HepG2 (cell line): ENCODE data around the gene C2orf74. TPM values are rescaled to one million over a fixed set of nuclear protein-coding genes. Genes with fewer than 3 reads are reported as not detected.

ENCODE experiments used
- CTCF ChIP-seq: sonication (generic); formaldehyde crosslinking; IDR thresholded peaks from 2 replicates; pipeline ENCODE4 v1.5.0; 2020; ENCODE audit warnings: mild to moderate bottlenecking, missing genetic modification reagents, moderate library complexity
- HNF1A ChIP-seq, 2 experiments: sonication (generic) in 1 of 2; formaldehyde crosslinking in 1 of 2; IDR thresholded peaks; 2 replicates each; pipeline versions ENCODE4 v1.4.0 to v1.6.1; 2016 to 2020; ENCODE audit warnings: borderline replicate concordance in 1 of 2, low read depth in 1 of 2, mild to moderate bottlenecking in 1 of 2, missing genetic modification reagents in 1 of 2
- JARID2 ChIP-seq: sonication (generic); formaldehyde crosslinking; IDR thresholded peaks from 2 replicates; pipeline ENCODE4 v1.8.1; 2023; ENCODE audit warnings: missing genetic modification reagents, inconsistent platforms; ENCODE audit not compliant: insufficient replicate concordance
- MNT ChIP-seq: fragments of 450-650 bp; IDR thresholded peaks from 2 replicates; pipeline ENCODE4 v1.6.1; 2016
- NFYB ChIP-seq: sonication (generic); formaldehyde crosslinking; IDR thresholded peaks from 2 replicates; pipeline ENCODE4 v1.4.0; 2020; ENCODE audit warnings: missing genetic modification reagents
- RAD21 ChIP-seq: fragments of 450-650 bp; formaldehyde crosslinking; IDR thresholded peaks from 2 replicates; pipeline ENCODE4 v1.5.0; 2020; ENCODE audit warnings: mild to moderate bottlenecking
- RCOR2 ChIP-seq: IDR thresholded peaks from 2 replicates; pipeline ENCODE4 v1.6.1; 2016; ENCODE audit warnings: missing biosample characterization, missing genetic modification reagents
- RORA ChIP-seq: sonication (generic); formaldehyde crosslinking; IDR thresholded peaks from 2 replicates; pipeline ENCODE4 v1.5.0; 2020; ENCODE audit warnings: mild to moderate bottlenecking, missing genetic modification reagents, moderate library complexity
- SAFB2 ChIP-seq: sonication (generic); formaldehyde crosslinking; IDR thresholded peaks from 2 replicates; pipeline ENCODE4 v1.5.1; 2020; ENCODE audit warnings: missing genetic modification reagents, low read depth, mild to moderate bottlenecking, borderline replicate concordance
- ZNF20 ChIP-seq: sonication (generic); formaldehyde crosslinking; IDR thresholded peaks from 2 replicates; pipeline ENCODE4 v1.4.0; 2020; ENCODE audit warnings: mild to moderate bottlenecking, moderate library complexity, missing genetic modification reagents
- ZNF362 ChIP-seq: sonication (generic); formaldehyde crosslinking; IDR thresholded peaks from 2 replicates; pipeline ENCODE4 v1.4.0; 2020; ENCODE audit warnings: missing genetic modification reagents, mild to moderate bottlenecking, borderline replicate concordance
- ZSCAN22 ChIP-seq: sonication (generic); formaldehyde crosslinking; IDR thresholded peaks from 2 replicates; pipeline ENCODE4 v1.4.0; 2020; ENCODE audit warnings: mild to moderate bottlenecking, missing genetic modification reagents
- polyA plus RNA-seq, 8 experiments: library from polyadenylated mRNA; depleted of rRNA in 3 of 8; stranded (reverse) in 7 of 8; unstranded in 1 of 8; fragments of >200 nt; fragmentation: Illumina TruSeq in 4 of 8; extraction: Trizol in 4 of 8; gene quantifications; 2 replicates each; pipeline versions ENCODE4 v1.2.1 to v1.2.3, GENCODE V29; 2011 to 2016; ENCODE audit warnings: low read depth in 4 of 8, missing spikeins in 1 of 8, mixed read lengths in 1 of 8; ENCODE audit not compliant: insufficient read depth in 1 of 8
- total RNA-seq, 5 experiments: library from RNA; depleted of rRNA; stranded (reverse); fragments of >200 nt; fragmentation: Illumina TruSeq; extraction: Trizol; gene quantifications; 2 replicates each; pipeline ENCODE4 v1.2.3, GENCODE V29; 2016; ENCODE audit warnings: low read depth in 1 of 5

Gene C2orf74
- total and polyA plus RNA-seq, 2 of the 13 experiments (the other 11 are each of a cell fraction or from before 2014, with no cell fraction given): 10.6 to 13.8 TPM

DNA sequence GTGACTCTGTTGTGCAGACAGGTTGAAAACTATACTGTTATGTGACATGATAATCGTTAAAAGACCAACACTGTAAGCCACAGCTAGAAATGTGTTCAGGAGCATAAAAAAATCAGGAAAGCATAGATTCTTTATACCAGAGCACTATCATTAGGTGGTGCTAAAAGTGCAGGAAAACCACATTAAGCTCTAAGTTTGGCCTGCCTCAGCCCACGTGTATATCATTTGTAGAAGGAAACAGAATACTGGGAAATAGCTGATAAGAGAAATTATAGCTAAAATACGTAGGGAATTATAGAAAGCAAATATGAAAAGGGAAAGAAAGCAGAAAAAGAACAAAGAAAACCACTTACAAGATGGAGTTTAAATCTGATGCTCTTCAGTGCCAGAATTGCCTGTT is 26.5 kb upstream of the C2orf74 start (continued):
- TF ChIP-seq HNF1A (IDR thresholded peaks at IDR 0.05; ENCODE audit: low read depth): no peak
- no peak for TF ChIP-seq HNF1A (CRISPR knock-in tag; IDR thresholded peaks at IDR 0.05; ENCODE audit: borderline replicate concordance)
- peak; percentile 62 for TF ChIP-seq CTCF (CRISPR knock-in tag)
- no peak for TF ChIP-seq ZSCAN22 (CRISPR knock-in tag)
- TF ChIP-seq MNT: peak; percentile 32; the same call in 1 of the 2 replicates
- TF ChIP-seq RCOR2 (CRISPR knock-in tag): no peak
- TF ChIP-seq RAD21 (CRISPR knock-in tag): peak; percentile 39; the same call in 1 of the 2 replicates
- no peak for TF ChIP-seq SAFB2 (CRISPR knock-in tag)
- no peak for TF ChIP-seq ZNF20 (CRISPR knock-in tag)
- TF ChIP-seq RORA: no peak
- no peak for TF ChIP-seq JARID2 (CRISPR knock-in tag)
- no peak for TF ChIP-seq NFYB
- TF ChIP-seq ZNF362 (CRISPR knock-in tag): no peak; the same call in 1 of the 2 replicates
